HEK293T (cell line): Measurements from ENCODE around the gene PTX4.

Source experiments
- BHLHE40 ChIP-seq: fragments of 450-650 bp; IDR thresholded peaks from 2 replicates; pipeline ENCODE4 v1.6.1; 2016; ENCODE audit warnings: mild to moderate bottlenecking, moderate library complexity, borderline replicate concordance
- ELF4 ChIP-seq: fragments of 450-650 bp; IDR thresholded peaks from 2 replicates; pipeline ENCODE4 v1.6.1; 2017; ENCODE audit warnings: antibody characterized with exemption
- FOXA1 ChIP-seq: fragments of 450-650 bp; IDR thresholded peaks from 2 replicates; pipeline ENCODE4 v1.6.1; 2016; ENCODE audit warnings: mild to moderate bottlenecking
- FOXM1 ChIP-seq: fragments of 450-650 bp; IDR thresholded peaks from 2 replicates; pipeline ENCODE4 v1.6.1; 2017; ENCODE audit warnings: mild to moderate bottlenecking, borderline replicate concordance
- NFRKB ChIP-seq: fragments of 450-650 bp; IDR thresholded peaks from 2 replicates; pipeline ENCODE4 v1.6.1; 2016; ENCODE audit warnings: mild to moderate bottlenecking, moderate library complexity
- SP1 ChIP-seq: fragments of 450-650 bp; IDR thresholded peaks from 2 replicates; pipeline ENCODE4 v1.6.1; 2017
- SUZ12 ChIP-seq: fragments of 450-650 bp; IDR thresholded peaks from 2 replicates; pipeline ENCODE4 v1.6.1; 2016; ENCODE audit warnings: mild to moderate bottlenecking
- ZNF384 ChIP-seq: fragments of 450-650 bp; IDR thresholded peaks from 2 replicates; pipeline ENCODE4 v1.6.1; 2016

- no peak for TF ChIP-seq ELF4
- no peak for TF ChIP-seq ZNF384
- TF ChIP-seq NFRKB, result no peak
- no peak for TF ChIP-seq FOXA1
- TF ChIP-seq FOXM1, result no peak
- no peak for TF ChIP-seq BHLHE40
- TF ChIP-seq SP1, result no peak
- no peak for TF ChIP-seq SUZ12
Measured at GRCh38 chr16:1449201-1449788, 39.4 kb downstream of the PTX4 start.
